Mesenteric fat pad (tissue), 1 donor: ENCODE data around the gene POU5F1. TPM values are rescaled to one million over a fixed set of nuclear protein-coding genes. Genes with fewer than 3 reads are reported as not detected.
"Not testable (repeated sequence)": the region's sequence is repeated elsewhere in the genome, so short reads cannot be mapped to it uniquely, and the experiment has no call there.

Experiments
- DNase-seq: peaks from one replicate; pipeline ENCODE4 v3.0.0-alpha.2; 2020; ENCODE audit warnings: low spot score
- total RNA-seq: library from RNA; stranded (reverse); fragmentation: NEBNext Ultra II Directional; extraction: Animal tissue kit (Norgen Biotek cat#: 25700); gene quantifications from one replicate; pipeline ENCODE4 v1.2.1, GENCODE V29; 2021
- donor health status: DM: yes; HTN: yes; CAD: no.

POU5F1 gene
- total RNA-seq, 1 donor from 2014 or later: 0.93 TPM

DNA sequence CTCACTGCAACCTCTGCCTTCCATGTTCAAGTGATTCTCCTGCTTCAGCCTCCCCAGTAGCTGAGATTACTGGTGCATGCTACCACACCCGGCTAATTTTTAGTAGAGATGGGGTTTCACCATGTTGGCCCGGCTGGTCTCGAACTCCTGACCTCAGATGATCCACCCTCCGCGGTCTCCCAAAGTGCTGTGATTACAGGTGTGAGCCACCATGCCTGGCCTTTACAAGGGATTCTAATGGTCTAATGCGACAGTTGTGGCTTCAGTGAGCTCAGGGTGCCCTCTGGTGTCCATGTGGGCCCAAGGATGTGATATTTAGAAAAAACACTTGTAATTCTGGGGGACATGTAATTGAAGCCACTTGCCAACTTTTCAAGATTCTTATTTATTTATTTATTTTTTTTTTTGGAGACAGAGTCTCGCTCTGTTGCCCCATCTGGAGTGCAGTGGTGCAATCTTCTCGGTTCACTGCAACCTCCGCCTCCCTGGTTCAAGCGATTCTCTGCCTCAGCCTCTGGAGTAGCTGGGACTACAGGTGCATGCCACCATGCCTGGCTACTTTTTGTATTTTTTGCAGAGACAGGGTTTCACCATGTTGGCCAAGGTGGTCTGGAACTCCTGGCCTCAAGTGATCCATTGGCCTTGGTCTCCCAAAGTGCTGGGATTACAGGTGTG lies 22.1 kb upstream of the POU5F1 start:
- not testable (repeated sequence) for DNase-seq

DNA sequence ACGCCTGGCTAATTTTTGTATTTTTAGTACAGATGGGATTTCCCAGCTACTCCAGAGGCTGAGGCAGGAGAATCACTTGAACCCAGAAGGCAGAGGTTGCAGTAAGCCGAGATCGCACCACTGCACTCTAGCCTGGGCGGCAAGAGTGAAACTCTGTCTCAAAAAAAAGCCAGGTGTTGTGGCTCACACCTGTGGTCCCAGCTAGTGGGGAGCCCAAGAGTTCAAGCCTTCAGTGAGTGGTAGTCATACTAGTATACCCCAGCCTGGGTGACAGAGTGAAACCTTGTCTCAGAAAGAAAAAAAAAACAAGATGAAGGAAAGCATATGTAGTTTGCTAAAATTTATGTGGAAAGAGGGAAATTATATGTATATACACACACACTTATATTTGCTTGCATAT lies 20.0 kb upstream of the POU5F1 start:
- no peak for DNase-seq

DNA sequence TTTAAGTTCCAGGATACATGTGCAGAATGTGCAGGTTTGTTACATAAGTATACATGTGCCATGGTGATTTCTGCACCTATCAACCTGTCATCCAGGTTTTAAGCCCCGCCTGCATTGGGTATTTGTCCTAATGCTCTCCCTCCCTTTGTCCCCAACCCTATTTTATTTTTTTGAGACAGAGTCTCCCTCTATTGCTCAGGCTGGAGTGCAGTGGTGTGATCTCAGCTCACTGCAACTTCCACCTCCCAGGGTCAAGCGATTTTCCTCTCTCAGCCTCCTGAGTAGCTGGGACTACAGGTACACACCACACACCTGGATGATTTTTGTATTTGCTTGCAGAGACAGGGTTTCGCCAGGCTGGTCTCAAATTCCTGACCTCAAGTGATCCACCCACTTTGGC lies 18.7 kb upstream of the POU5F1 start:
- not testable (repeated sequence) for DNase-seq

DNA sequence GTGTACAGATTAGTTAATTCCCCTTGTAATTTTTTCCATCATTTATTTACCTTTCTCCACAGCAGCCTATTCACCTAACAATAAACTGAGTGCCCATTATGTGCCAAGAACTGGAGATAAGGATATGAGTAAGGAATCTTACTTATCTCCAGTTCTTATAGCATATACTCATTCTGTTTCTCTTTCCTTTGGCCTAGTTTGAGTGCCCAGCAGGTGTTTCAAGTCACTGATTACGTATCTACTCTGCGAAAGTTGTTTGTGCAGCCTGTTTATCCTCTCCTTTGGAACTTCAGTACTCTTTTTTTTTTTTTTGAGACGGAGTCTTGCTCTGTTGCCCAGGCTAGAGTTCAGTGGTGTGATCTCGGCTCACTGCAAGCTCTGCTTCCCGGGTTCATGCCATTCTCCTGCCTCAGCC lies 17.3 kb upstream of the POU5F1 start:
- DNase-seq: no peak

DNA sequence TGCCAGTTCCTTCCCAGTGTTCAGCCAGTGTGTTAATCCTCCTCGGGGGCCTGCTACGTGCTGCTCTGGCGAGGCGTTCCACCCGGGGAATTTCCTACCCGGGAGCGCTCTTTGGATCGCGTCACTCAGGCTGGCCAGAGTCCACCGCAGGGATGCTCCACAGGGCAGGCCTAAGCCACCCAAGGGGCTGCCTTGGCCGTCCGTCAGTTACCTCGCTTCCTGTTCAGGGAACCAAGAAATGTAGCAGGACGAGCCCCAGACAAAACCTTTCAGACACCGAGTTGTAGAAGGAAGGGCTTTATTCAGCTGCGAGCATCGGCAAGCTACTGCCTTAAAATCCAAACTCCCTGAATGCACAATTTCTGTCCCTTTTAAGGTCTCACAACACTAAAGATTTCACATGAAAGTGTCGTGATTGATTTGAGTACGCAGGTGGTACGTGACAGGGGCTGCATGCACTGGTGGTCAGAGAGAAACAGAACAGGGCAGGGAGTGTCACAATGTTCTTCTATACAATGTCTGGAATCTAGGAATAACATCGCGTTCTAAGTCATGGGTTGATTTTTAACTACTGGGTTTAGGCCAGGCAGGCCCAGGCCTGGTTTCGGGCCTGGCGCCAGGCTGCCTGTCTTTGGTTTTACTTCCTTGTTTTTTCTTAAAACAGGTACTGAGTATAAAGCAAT lies 15.7 kb upstream of the POU5F1 start:
- DNase-seq: no peak

DNA sequence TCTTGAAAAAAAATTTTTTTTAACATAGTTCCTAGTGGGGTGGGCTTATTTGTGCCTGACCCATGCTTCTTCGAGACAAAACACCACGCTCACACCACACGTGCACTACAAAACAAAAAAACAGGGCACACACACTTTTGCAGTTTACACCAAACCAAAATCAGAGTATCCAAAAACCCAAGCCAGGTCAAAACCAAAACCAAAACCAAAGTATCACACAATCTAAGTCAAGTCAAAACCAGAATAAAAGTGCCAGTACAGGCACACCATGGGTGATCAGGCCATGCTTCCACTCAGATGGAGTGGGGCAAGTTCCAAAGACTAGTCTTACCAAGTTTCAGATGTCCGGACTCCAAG lies 15.2 kb upstream of the POU5F1 start:
- not testable (repeated sequence) for DNase-seq

DNA sequence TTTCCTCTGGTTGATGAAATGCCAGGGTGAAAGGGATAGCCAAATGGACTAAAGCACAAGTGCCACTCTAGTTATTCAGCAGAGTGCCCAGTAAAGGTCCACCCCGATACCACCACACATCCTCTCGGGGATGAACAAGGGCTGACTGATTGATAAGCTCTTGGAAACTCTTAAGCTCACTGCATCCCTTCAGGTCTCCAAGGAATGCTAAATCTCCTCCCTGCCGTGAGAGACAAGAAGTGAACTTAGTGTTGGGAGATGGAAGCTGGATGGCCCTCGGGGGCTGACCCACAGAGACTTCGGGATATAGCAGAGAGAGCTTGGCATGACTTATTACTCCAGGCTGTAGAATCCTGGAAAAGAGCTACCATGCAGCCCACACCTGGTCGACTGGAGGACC lies 13.4 kb upstream of the POU5F1 start:
- DNase-seq: not testable (repeated sequence)

DNA sequence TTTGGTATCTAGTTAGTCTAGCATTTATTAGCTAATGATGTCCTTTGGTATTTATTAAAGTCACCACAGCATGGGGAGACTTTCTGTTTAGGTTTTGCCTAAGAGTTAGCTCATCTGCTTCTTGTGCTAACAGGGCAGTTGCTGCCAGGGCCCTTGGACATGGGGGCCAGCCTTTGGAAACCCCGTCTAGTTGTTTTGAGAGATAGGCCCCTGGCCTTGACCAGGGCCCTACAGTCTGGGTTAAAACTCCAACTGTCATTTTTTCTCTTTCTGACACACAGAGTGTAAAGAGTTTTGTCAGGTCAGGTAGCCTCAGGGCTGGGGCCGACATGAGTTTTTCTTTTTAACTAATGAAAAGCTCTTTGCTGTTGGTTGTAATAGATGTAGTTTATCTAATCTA lies 12.8 kb upstream of the POU5F1 start:
- not testable (repeated sequence) for DNase-seq

DNA sequence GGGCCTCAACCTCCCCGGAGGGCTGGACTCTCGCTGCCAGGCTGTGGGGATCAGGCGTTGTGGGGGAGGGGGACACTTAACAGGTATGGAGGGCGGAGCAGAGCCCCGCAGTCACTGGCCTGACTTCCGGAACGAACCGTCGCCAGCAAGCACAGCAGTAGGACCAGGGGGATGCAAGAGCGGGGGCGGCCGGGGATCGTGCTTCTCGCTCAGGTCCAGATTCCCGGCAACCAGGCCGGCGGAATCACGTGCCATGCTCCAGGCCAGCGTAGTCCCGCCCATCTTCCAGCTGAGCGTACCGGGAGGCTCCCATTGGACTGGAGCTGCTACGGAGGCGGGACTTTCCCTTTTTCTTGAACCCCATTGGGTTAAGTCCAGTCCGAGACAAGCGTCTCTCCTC lies 10.0 kb upstream of the POU5F1 start:
- DNase-seq: no peak

DNA sequence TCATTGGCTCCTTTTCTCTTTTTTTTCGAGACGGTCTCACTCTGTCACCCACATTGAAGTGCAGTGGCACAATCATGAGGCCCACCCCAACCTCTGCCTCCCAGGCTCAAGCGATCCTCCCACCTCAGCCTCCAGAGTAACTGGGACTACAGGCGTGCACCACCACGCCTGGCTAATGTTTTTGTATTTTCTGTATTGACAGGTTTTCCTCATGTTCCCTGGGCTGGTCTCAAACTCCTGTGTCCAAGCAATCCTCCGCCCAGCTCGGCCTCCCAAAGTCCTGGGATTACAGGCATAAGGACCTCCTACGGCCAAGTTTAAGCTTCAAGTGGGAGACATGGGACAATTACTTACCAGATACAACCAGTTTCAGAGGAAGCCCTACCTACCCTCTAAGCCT lies 9.4 kb upstream of the POU5F1 start:
- DNase-seq: no peak

DNA sequence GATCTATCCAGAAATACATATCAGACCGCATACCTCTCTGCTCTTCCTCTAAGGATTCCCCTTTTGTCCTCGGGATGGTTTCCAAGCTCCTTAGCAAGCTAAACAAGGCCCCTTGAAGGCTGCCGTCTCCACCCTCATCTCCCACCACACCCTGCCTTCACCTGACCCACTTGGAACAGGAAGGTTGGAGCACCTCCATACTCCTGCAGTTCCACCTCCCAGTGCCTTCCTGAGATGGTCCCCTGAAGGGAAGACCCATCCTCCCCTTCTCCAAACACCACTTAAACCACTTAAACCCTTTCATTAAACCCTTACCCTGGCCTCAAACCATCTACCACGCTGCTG lies 8.5 kb upstream of the POU5F1 start:
- no peak for DNase-seq

DNA sequence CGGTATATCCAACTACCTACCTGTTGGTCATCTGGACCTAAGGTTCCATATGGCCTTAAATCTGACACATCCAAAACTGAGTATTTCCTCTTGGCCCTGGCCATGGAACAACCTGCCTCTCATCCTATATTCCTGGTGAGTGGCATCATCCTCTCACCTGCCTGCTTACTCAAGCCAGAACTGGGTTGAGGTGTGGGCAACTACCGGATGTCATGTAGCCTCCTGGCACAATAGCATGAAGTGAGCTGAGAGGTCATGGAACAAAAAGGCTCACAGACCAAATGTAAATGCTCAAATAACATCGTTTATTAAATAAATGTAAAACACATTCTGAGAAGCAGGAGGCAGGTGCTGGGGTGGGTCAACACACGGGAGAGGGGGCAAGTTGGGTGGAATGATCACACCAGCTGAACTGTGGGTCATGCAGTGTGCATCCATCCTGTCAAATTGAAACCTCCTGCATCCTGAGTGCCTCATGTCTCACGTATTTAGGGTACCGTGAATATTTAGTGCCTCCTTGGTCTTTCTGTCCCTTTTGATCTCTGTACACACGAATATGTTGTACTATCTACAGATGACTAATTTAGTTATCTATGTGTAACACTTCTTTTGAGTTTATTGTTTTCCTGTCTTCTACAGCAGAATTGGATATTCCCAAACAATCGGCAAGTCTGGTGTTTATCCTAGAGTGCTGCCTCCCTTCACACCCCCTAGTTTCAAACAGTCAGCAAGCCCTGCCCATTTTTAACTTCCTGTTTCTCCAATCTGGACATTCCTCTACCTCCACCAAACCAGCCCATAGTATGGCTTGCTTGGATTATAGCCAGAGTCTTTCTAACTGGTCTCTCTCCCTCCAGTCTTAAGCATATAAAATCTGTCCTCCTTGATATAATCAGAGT lies 7.9 kb upstream of the POU5F1 start:
- no peak for DNase-seq

DNA sequence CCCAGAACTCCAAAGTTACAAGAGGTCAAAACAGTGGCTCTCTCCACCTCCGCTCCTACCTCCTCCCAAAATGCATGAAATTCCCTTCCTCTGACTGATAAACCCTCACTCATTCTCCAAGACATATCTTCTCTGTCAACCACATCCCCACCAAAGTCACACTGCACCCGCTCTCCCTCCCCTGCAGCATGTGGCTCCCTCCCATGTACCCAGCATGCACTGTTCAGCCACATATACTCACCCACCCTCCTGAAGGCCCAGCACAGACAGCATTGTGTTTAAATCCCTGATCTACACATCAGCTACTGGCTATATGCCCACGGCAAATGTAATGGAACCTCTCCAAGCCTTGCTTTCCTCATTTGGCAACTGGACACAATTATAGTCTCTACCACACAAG lies 5.5 kb upstream of the POU5F1 start:
- no peak for DNase-seq

DNA sequence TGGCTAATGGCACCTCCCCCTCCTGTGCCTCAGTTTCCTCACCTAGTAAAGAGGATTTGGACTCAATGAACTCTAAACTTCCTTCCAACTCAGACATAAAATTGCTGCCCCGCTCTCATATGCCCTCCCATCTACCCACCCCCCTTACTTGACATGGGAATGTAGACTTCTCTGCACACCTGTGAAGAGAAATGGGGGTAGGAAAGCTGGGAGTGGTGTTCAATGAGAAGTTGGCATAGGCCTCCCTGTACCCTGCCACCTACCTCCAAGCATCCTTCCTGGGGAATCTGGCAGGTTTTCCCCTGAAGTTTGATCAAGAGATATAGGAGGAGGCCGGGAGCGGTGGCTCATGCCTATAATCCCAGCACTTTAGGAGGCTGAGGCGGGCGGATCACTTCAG lies 3.9 kb upstream of the POU5F1 start:
- DNase-seq: no peak

DNA sequence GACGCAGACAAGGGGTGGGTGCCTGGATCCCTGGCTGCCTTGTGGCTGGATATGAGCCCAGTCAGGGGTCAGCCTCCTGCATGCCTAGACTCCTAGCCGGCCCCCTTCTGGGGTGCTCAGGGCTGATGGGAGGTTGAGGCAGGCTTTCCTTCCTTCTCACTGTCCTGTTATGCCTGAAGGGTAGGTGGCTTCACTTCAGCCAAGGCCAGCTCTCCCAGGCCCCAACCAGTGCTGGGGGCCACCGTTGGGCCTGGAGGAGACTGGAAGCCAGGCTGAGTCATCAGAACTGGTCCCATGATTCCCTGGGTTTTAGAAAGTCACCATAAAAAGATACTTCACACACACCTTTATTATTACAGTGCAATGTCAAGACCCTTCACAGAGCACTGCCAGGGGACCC lies 2.9 kb upstream of the POU5F1 start:
- DNase-seq: no peak

DNA sequence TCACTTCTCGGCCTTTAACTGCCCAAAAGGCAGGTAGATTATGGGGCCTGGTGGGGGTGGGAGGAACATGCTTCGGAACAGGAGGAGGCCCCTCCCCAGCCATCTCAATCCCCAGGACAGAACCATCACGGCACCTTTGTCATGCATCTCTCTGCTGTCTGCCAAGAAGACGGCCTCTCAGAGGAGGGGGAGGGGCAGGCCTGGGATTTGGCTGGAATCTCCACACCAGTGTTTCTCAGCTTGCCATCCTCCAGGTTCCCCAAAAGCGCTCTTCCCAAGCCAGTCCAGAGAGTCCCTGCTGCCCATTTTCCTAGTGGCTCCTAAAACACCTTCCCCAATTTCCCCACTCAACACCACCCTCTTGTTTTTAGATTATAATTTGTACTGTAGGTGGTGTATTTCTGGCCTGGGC lies 2.5 kb upstream of the POU5F1 start:
- DNase-seq: no peak

DNA sequence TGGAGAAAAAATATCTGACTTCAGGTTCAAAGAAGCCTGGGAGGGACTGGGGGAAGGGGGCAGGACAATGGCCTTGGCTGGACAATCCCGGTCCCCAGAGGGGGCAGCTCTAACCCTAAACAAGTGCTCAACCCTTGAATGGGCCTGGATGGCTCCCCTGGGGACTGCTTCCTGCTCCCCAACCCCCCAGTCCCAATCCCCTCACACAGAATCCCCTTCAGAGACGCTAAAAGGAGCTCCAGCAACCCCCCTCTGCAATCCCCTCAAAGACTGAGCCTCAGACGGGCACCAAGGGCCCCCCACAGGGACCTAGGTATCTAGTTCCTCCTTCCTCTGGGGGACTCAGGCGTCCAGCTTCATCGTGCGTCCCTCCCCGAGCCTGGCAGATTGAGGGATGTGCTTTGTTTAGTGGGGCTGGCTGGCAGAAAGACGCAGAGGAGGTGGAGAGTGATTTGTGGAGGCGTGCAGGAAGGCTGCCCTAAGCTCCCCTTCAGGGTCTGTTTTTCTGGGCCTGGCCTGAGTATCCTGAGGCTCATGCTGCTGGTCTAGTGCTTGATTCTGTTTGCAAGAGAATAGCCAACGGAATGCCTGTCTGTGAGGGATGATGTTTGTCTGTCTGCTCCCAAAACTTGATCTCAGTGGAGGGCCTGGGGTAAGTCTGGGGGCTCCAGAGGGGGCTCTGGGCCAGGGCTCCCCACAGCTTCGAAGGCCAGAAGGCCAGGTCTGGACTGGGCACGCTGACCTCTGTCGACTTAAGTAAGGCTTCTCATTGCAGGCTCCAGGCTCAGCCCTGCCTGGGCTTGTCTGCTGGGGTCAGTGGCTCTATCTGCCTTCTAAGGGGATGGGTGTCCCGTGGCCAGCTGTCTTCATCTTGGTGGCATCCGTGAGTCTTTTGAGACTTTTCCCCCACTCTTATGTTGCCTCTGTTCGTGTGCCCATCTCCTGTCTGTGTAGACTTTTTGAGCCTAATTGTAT lies 1.7 kb upstream of the POU5F1 start:
- no peak for DNase-seq

DNA sequence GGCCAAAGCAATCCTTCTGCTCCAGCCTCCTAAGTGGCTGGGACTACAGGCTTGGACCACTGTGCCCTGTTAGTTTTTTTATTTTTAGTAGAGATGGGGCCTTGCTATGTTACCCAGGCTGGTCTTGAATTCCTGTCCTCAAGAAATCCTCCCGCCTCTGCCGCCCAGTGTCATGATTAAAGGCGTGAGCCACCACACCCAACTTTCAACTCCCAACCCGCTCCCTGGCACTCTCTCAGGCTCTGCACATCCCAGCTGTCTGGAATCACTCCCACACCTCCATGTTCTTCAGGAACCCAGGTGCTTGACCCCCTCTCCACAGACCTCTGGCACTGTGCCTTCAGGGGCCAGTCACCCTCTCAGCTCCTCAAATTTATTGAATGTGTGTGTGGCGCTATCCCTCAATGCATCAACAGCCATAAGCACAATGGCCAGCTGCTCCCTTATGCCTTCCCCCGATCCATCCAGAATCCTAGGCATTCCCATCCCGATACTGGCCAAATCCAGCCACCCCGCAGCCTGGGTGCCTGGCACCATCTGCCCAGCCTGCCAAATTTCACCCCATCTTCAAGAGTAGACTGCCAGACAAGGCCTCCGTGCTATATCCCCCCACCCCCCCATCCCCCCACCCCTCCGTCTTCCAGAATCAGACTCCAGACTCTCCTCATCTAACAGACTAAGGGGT lies 647 bp upstream of the POU5F1 start:
- no peak for DNase-seq

DNA sequence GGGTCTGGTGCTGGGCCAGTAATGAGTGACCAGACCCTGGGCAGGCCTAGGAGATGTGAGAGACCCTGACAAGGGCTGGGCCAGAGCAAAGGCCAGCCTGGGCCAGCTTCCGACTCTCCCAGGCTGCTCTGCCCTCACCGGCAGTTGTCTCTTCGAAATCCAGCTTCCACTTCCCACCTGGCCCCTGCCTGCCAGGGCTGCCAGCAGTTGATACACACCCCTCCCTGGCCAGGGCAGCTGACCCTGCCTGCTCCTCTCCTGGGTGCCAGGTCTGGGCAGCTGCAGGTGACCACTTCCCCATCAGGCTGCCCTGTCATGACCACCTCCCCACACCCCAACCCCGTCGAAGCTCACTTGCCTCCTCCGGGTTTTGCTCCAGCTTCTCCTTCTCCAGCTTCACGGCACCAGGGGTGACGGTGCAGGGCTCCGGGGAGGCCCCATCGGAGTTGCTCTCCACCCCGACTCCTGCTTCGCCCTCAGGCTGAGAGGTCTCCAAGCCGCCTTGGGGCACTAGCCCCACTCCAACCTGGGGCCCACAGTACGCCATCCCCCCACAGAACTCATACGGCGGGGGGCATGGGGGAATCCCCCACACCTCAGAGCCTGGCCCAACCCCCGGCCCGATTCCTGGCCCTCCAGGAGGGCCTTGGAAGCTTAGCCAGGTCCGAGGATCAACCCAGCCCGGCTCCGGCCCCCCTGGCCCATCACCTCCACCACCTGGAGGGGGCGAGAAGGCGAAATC lies 453 bp downstream of the POU5F1 start:
- DNase-seq: not testable (repeated sequence)
